HUES48 (cell line): ENCODE measurements around the gene BAZ1A.

Source experiments
- H3K27ac ChIP-seq: one replicate; pipeline ENCODE4 v1.7.0; 2013; ENCODE audit warnings: low read depth, low read length, inconsistent platforms
- H3K27me3 ChIP-seq: 2 replicates; pipeline ENCODE4 v1.6.1; 2013; ENCODE audit warnings: mild to moderate bottlenecking, low read length; ENCODE audit not compliant: control insufficient read depth, insufficient read depth
- H3K36me3 ChIP-seq: 2 replicates; pipeline ENCODE4 v1.6.1; 2013; ENCODE audit warnings: low read length; ENCODE audit not compliant: control insufficient read depth, insufficient read depth
- H3K4me1 ChIP-seq: 2 replicates; pipeline ENCODE4 v1.6.1; 2013; ENCODE audit warnings: mild to moderate bottlenecking, low read length; ENCODE audit not compliant: control insufficient read depth, insufficient read depth
- H3K4me3 ChIP-seq: 2 replicates; pipeline ENCODE4 v1.5.1; 2013; ENCODE audit warnings: mild to moderate bottlenecking, low read depth, low read length
- H3K9ac ChIP-seq: 2 replicates; pipeline ENCODE4 v1.6.1; 2013; ENCODE audit warnings: mild to moderate bottlenecking, low read depth, low read length, moderate library complexity
- H3K9me3 ChIP-seq: 2 replicates; pipeline ENCODE4 v1.6.1; 2013; ENCODE audit warnings: low read length; ENCODE audit not compliant: control insufficient read depth, insufficient read depth

BAZ1A gene, protein sequence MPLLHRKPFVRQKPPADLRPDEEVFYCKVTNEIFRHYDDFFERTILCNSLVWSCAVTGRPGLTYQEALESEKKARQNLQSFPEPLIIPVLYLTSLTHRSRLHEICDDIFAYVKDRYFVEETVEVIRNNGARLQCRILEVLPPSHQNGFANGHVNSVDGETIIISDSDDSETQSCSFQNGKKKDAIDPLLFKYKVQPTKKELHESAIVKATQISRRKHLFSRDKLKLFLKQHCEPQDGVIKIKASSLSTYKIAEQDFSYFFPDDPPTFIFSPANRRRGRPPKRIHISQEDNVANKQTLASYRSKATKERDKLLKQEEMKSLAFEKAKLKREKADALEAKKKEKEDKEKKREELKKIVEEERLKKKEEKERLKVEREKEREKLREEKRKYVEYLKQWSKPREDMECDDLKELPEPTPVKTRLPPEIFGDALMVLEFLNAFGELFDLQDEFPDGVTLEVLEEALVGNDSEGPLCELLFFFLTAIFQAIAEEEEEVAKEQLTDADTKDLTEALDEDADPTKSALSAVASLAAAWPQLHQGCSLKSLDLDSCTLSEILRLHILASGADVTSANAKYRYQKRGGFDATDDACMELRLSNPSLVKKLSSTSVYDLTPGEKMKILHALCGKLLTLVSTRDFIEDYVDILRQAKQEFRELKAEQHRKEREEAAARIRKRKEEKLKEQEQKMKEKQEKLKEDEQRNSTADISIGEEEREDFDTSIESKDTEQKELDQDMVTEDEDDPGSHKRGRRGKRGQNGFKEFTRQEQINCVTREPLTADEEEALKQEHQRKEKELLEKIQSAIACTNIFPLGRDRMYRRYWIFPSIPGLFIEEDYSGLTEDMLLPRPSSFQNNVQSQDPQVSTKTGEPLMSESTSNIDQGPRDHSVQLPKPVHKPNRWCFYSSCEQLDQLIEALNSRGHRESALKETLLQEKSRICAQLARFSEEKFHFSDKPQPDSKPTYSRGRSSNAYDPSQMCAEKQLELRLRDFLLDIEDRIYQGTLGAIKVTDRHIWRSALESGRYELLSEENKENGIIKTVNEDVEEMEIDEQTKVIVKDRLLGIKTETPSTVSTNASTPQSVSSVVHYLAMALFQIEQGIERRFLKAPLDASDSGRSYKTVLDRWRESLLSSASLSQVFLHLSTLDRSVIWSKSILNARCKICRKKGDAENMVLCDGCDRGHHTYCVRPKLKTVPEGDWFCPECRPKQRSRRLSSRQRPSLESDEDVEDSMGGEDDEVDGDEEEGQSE (N-terminal part only)

GRCh38 chr14:34875031-34875922, at the start of gene BAZ1A:
BAZ1A (minus strand) TSS chr14:34875360; CDS start chr14:34874604, 756 bp downstream.
- H3K4me1 ChIP-seq = peaks cover 15% of the 10 kb centered on the region
- peak within 1 kb of the TSS; percentile 73 for H3K9ac ChIP-seq
- H3K27ac ChIP-seq = peak within 1 kb of the TSS; percentile 86

DNA sequence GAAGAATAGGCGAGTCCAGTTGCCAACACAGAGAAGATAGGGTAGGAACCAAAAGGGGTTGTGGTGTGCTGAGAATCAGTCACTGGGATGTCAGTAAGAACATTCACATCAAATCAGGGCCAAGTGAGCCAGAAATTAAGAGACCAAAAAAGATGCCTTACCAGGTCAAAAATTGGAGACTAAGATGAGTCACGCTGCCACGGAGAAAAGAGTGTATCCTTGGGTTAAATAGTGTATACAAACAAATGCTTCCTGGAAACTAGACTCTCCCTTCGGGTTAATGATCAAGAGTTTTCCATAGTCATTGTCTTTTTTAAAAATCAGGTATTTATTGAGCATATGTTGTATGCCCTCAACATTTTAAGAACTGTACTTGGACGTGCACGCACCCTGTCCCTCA, 45.2 kb upstream of the BAZ1A start:
- H3K27me3 ChIP-seq = no peaks in the 10 kb centered on the region
- H3K36me3 ChIP-seq = no peaks in the 10 kb centered on the region
- H3K9me3 ChIP-seq = no peaks in the 10 kb centered on the region
- H3K4me3 ChIP-seq = no peak overlapping the region
- no peaks in the 10 kb centered on the region for H3K4me1 ChIP-seq
- no peak overlapping the region for H3K27ac ChIP-seq
- no peak overlapping the region for H3K9ac ChIP-seq

More at GRCh38 chr14:34875031-34875922, at the start of gene BAZ1A:
- H3K36me3 ChIP-seq = no peaks in the 10 kb centered on the region
- no peaks in the 10 kb centered on the region for H3K9me3 ChIP-seq
- H3K4me3 ChIP-seq = peak within 1 kb of the TSS; percentile 86
- H3K27me3 ChIP-seq = peaks cover 8% of the 10 kb centered on the region; the same call in 1 of the 2 replicates

DNA sequence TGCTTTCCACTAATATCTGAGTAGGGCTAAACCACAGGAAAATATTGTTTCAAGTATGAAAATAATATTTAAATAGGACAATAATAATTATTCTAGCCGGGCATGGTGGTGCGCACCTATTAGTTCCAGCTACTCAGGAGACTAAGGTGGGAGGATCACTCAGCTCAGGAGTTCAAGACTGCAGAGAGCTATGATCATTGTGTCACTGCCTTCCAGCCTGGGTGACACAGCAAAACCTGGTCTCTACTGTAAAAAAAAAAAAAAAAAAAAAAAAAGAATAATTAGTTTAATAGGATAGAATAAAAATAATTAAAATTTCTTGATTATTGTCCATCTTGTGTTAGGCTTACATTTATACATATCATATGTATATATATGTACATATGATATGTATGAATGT, 38.5 kb upstream of the BAZ1A start:
- Histone ChIP-seq H3K9ac (no peak overlapping the region), H3K36me3 (no peaks in the 10 kb centered on the region), H3K27me3 (no peaks in the 10 kb centered on the region), H3K9me3 (no peaks in the 10 kb centered on the region), H3K4me3 (no peak overlapping the region), H3K4me1 (no peaks in the 10 kb centered on the region), H3K27ac (no peak overlapping the region)

- Histone ChIP-seq H3K4me1 (no peaks in the 10 kb centered on the region), H3K36me3 (no peaks in the 10 kb centered on the region), H3K27ac (no peak overlapping the region)
Measured at GRCh38 chr14:34912966-34913365, 37.8 kb upstream of the BAZ1A start.

DNA sequence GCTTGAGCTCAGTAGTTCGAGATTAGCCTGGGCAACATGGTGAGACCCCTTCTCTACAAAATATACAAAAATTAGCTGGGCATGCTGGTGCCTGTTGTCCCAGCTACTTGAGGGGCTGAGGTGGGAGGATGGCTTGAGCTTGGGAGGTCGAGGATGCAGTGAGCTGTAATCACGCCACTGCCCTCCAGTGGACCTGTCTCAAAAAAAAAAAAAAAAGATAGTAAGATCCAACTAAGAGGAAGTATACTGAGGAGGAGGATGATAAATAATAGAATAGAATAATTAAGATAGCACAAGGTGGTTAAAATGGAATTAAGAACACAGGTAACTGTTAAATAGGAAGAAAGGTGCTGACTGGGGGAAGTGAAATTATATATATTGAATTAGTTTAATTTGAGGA, 37.0 kb upstream of the BAZ1A start:
- H3K27ac ChIP-seq = no peak overlapping the region
- H3K9ac ChIP-seq = no peak overlapping the region
- no peaks in the 10 kb centered on the region for H3K9me3 ChIP-seq
- no peaks in the 10 kb centered on the region for H3K27me3 ChIP-seq
- H3K4me3 ChIP-seq = no peak overlapping the region
- no peaks in the 10 kb centered on the region for H3K36me3 ChIP-seq
- H3K4me1 ChIP-seq = no peaks in the 10 kb centered on the region

More at GRCh38 chr14:34912966-34913365, 37.8 kb upstream of the BAZ1A start:
- Histone ChIP-seq H3K9me3 (no peaks in the 10 kb centered on the region), H3K27me3 (no peaks in the 10 kb centered on the region), H3K9ac (no peak overlapping the region), H3K4me3 (no peak overlapping the region)

DNA sequence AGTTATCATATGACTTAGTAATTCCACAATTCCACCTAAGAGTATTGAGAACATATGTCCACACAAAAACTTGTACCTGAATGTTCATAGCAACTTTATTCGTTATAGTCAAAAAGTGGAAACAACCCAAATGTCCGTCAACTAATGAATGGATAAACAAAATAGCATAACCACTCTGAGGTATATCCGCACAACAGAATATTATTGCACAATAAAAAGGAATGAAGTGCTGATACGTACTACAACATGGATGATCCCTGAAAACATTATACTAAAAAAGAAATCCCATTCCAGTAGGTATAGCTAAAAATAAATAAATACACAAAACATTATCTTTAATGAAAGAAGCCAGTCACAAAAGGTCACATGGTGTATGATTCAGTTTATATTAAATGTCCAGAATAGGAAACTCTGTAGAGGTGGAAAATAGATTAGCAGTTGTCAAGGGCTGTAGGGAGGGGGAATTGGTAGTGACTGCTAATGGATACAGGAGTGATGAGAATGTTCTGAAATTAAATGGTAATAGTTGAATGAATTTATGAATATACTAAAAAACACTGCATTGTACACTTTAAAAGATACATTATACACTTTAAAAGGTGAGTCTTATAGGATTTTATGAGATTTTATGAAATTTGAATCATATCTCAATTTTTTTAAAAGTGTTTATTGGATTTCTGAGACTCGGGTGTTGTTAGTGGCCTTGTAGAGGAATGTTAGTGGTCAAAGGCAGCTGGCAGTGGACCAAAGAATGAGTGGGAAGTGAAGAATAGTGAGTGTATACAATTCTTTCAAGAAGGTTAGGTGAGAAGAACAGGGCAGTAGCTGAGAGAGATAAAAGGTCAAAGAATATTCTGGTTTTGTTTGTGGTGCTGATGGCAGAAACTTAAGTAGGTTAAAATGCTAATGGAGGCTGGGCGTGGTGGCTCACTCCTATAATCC, 36.3 kb upstream of the BAZ1A start:
- Histone ChIP-seq H3K36me3 (no peaks in the 10 kb centered on the region), H3K9me3 (no peaks in the 10 kb centered on the region), H3K27ac (no peak overlapping the region), H3K4me1 (no peaks in the 10 kb centered on the region), H3K27me3 (no peaks in the 10 kb centered on the region), H3K9ac (no peak overlapping the region), H3K4me3 (no peak overlapping the region)

GRCh38 chr14:34906287-34906686, 31.1 kb upstream of the BAZ1A start:
- Histone ChIP-seq H3K27ac (no peak overlapping the region), H3K4me1 (no peaks in the 10 kb centered on the region), H3K9ac (no peak overlapping the region), H3K36me3 (no peaks in the 10 kb centered on the region), H3K27me3 (no peaks in the 10 kb centered on the region), H3K9me3 (no peaks in the 10 kb centered on the region), H3K4me3 (no peak overlapping the region)

DNA sequence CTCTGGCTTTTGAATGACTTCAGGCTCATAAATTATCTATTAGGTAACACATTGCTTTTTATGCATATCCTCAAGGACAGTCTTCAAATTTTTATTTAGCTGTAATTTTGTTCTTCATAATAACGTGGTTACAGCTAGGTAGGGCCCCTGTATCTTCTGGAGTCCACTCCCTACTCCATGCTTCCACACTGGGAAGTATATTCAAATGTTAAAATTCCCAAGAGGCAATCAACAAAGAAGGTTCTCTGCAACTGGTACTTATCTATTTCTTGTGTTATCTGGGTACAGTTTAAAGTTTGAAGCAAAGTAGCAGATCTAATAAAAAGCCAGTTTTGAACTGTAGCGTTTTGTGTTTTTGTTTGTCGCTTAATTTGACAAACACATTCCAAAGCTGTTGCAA, 20.1 kb upstream of the BAZ1A start:
- Histone ChIP-seq H3K9ac (no peak overlapping the region), H3K36me3 (no peaks in the 10 kb centered on the region), H3K27ac (no peak overlapping the region), H3K9me3 (no peaks in the 10 kb centered on the region), H3K27me3 (no peaks in the 10 kb centered on the region), H3K4me3 (no peak overlapping the region), H3K4me1 (peaks cover 12% of the 10 kb centered on the region)

DNA sequence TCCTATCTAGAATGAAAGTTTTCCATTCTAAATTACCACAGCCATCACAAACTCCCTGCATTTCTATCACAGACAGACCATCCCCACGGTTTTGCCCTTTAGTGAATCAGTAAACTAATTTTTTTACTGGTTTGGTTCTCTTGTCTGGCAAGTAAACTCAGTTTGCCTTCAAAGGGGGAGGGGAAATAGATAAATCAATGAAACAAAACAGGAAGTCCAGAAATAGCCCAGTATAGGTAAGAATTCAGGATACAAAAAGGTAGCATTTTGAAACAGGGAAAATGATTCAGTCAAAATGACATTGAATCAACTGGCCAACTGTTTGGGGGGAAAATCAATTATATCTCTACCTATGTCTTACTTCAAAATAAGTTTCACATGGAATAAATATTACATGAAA, 15.8 kb upstream of the BAZ1A start:
- Histone ChIP-seq H3K4me3 (no peak overlapping the region), H3K4me1 (peaks cover 9% of the 10 kb centered on the region), H3K9me3 (no peaks in the 10 kb centered on the region), H3K27me3 (no peaks in the 10 kb centered on the region), H3K36me3 (no peaks in the 10 kb centered on the region), H3K27ac (no peak overlapping the region), H3K9ac (no peak overlapping the region)
